Endothelial cell of umbilical vein (primary cell): ENCODE measurements around the gene JADE1.

ENCODE experiments used
- CTCF ChIP-seq, 2 donors: IDR thresholded peaks; 1 replicate in 1 of 2; 2 replicates in 1 of 2; pipeline ENCODE4 v1.5.1; 2011; ENCODE audit warnings: low read length in 2 of 2, mild to moderate bottlenecking in 2 of 2, moderate library complexity in 2 of 2, control low read depth in 1 of 2, inconsistent platforms in 1 of 2, low read depth in 1 of 2; ENCODE audit not compliant: insufficient read depth in 1 of 2; ENCODE audit errors: extremely low read depth in 1 of 2
- EZH2 ChIP-seq: IDR thresholded peaks from 2 replicates; pipeline ENCODE4 v1.6.1; 2012; ENCODE audit warnings: borderline replicate concordance, low read depth, mild to moderate bottlenecking, moderate library complexity, low read length, inconsistent platforms; ENCODE audit not compliant: severe bottlenecking
- FOS ChIP-seq: IDR thresholded peaks from 2 replicates; pipeline ENCODE4 v1.6.1; 2011; ENCODE audit warnings: mild to moderate bottlenecking, low read length, moderate library complexity, borderline replicate concordance; ENCODE audit not compliant: insufficient read depth
- GATA2 ChIP-seq: IDR thresholded peaks from 2 replicates; pipeline ENCODE4 v1.7.0; 2011; ENCODE audit warnings: low read depth, mild to moderate bottlenecking, moderate library complexity, mixed read lengths, low read length; ENCODE audit not compliant: insufficient read length, insufficient read depth
- JUN ChIP-seq: IDR thresholded peaks from 2 replicates; pipeline ENCODE4 v1.6.1; 2011; ENCODE audit warnings: borderline replicate concordance, low read depth; ENCODE audit not compliant: insufficient read length, insufficient read depth
- MAX ChIP-seq: IDR thresholded peaks from 2 replicates; pipeline ENCODE4 v1.6.1; 2011; ENCODE audit not compliant: insufficient read depth, insufficient read length
- MYC ChIP-seq: IDR thresholded peaks from one replicate; pipeline ENCODE4 v1.6.1; 2011; ENCODE audit warnings: mild to moderate bottlenecking, low read depth, low read length
- POLR2A ChIP-seq: IDR thresholded peaks from 2 replicates; pipeline ENCODE4 v1.6.1; 2012; ENCODE audit warnings: low read depth, mild to moderate bottlenecking, control low read depth, low read length
- POLR2AphosphoS5 ChIP-seq: IDR thresholded peaks from 2 replicates; pipeline ENCODE4 v1.6.1; 2012; ENCODE audit warnings: low read depth, mild to moderate bottlenecking, control low read depth, low read length, moderate library complexity; ENCODE audit not compliant: insufficient read depth

GRCh38 chr4:128800701-128801284, 8.7 kb upstream of the JADE1 start:
- no peak for TF ChIP-seq CTCF (IDR thresholded peaks at IDR 0.05; ENCODE audit: extremely low read depth in 1 of 2, insufficient read depth in 1 of 2, low read depth in 1 of 2, low read length in 2 of 2)
- TF ChIP-seq EZH2, result no peak
- TF ChIP-seq MAX, result no peak
- no peak for TF ChIP-seq POLR2A
- TF ChIP-seq FOS, result no peak
- no peak for TF ChIP-seq POLR2AphosphoS5
- TF ChIP-seq JUN, result no peak
- TF ChIP-seq MYC, result no peak
- no peak for TF ChIP-seq GATA2
